Astrocyte (in vitro differentiated cells and primary cell): Measurements from ENCODE around the gene ARMH4.

Source experiments
- EZH2 ChIP-seq: IDR thresholded peaks from 2 replicates; pipeline ENCODE4 v1.6.1; 2012; ENCODE audit warnings: mild to moderate bottlenecking, low read length, inconsistent platforms; ENCODE audit not compliant: insufficient read depth
- TF ChIP-seq, protein P1 (sequence below): IDR thresholded peaks from 2 replicates; pipeline ENCODE4 v1.5.1; 2011; ENCODE audit warnings: low read depth, mild to moderate bottlenecking, inconsistent platforms, low read length, moderate library complexity; ENCODE audit not compliant: insufficient read depth

- TF ChIP-seq, protein P1, sequence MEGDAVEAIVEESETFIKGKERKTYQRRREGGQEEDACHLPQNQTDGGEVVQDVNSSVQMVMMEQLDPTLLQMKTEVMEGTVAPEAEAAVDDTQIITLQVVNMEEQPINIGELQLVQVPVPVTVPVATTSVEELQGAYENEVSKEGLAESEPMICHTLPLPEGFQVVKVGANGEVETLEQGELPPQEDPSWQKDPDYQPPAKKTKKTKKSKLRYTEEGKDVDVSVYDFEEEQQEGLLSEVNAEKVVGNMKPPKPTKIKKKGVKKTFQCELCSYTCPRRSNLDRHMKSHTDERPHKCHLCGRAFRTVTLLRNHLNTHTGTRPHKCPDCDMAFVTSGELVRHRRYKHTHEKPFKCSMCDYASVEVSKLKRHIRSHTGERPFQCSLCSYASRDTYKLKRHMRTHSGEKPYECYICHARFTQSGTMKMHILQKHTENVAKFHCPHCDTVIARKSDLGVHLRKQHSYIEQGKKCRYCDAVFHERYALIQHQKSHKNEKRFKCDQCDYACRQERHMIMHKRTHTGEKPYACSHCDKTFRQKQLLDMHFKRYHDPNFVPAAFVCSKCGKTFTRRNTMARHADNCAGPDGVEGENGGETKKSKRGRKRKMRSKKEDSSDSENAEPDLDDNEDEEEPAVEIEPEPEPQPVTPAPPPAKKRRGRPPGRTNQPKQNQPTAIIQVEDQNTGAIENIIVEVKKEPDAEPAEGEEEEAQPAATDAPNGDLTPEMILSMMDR = no peak
- no peak for TF ChIP-seq EZH2
These were observed 48.4 kb upstream of the ARMH4 start for GRCh38 chr14:58200480-58200841.
